GM12875 (cell line): ENCODE results near the gene DNAH5.

ENCODE experiments used
- H3K4me3 ChIP-seq: one replicate; pipeline ENCODE4 v1.5.1; 2011; ENCODE audit warnings: low read depth, low read length, control low read depth
- CTCF ChIP-seq: IDR thresholded peaks from 2 replicates; pipeline ENCODE4 v1.5.1; 2011; ENCODE audit warnings: low read depth, mild to moderate bottlenecking, control low read depth, inconsistent platforms, low read length, moderate library complexity, borderline replicate concordance; ENCODE audit not compliant: insufficient read depth

DNAH5 gene, protein sequence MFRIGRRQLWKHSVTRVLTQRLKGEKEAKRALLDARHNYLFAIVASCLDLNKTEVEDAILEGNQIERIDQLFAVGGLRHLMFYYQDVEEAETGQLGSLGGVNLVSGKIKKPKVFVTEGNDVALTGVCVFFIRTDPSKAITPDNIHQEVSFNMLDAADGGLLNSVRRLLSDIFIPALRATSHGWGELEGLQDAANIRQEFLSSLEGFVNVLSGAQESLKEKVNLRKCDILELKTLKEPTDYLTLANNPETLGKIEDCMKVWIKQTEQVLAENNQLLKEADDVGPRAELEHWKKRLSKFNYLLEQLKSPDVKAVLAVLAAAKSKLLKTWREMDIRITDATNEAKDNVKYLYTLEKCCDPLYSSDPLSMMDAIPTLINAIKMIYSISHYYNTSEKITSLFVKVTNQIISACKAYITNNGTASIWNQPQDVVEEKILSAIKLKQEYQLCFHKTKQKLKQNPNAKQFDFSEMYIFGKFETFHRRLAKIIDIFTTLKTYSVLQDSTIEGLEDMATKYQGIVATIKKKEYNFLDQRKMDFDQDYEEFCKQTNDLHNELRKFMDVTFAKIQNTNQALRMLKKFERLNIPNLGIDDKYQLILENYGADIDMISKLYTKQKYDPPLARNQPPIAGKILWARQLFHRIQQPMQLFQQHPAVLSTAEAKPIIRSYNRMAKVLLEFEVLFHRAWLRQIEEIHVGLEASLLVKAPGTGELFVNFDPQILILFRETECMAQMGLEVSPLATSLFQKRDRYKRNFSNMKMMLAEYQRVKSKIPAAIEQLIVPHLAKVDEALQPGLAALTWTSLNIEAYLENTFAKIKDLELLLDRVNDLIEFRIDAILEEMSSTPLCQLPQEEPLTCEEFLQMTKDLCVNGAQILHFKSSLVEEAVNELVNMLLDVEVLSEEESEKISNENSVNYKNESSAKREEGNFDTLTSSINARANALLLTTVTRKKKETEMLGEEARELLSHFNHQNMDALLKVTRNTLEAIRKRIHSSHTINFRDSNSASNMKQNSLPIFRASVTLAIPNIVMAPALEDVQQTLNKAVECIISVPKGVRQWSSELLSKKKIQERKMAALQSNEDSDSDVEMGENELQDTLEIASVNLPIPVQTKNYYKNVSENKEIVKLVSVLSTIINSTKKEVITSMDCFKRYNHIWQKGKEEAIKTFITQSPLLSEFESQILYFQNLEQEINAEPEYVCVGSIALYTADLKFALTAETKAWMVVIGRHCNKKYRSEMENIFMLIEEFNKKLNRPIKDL (N-terminal part only)

GRCh38 chr5:13944560-13945199 is at the start of gene DNAH5:
Gene DNAH5 (minus strand): TSS chr5:13944688. CDS start chr5:13944438, 250 bp downstream.
- no peak within 1 kb of the TSS for H3K4me3 ChIP-seq
- no peak for TF ChIP-seq CTCF

GRCh38 chr5:13993926-13994325 is 49.4 kb upstream of the DNAH5 start:
- no peak overlapping the region for H3K4me3 ChIP-seq
- TF ChIP-seq CTCF, result no peak

DNA sequence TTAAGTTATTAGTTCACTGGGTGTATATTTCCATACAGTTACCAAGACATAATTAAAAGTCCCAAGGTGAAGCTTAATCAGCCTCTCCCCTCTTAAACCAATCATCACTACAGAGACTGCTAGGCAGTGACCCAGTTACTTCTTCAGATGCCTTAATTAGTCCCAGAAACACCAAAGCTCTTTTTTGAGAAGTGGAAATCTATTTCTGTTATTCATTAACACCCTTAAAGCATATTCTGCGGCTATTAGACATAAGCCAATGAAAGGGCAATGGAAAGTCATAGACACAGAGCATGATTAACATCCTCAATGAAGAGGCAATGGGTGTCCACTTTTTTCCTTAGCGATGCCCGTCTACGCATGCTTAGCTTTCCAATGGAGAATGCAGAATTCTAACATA is 48.3 kb upstream of the DNAH5 start:
- no peak for TF ChIP-seq CTCF
- no peak overlapping the region for H3K4me3 ChIP-seq

DNA sequence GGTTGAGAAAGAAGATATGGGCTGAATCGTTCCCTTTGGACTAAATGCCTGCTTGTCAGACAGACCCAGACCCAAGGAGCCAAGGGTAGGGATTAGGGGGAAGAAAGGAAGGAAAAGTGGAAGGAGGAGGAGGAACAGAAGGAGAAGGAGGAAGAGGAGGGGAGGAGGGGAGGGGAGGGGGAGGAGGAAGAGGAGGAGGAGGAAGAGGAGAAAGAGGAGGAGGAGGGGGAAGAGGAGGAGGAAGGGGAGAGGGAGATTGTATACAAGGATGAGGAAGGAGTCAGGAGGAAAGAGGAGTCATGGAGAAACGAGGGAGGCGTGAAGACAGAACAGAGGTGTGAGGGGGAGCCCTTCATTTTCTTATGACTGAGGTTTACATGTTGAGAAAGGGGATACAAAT is 46.9 kb upstream of the DNAH5 start:
- no peak for TF ChIP-seq CTCF
- no peak overlapping the region for H3K4me3 ChIP-seq

DNA sequence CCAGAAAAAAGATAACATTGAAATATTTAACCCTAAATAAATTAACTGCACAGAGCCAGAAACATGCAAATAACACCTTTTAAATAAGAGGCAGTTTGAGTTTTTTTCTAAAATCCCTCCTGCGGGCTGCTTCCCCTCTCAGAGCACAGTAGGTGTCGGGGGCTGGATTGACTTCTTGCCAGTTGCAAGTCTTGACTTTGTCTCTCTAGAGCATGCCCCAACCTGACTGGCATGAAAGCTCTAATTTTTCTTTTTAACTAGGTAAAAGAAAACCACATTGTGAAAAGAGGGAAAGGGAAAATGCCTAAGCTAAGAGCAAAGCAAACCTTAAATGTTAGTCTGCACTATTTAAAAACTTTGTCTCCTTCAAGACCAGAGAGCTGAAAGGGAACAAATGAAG is 46.4 kb upstream of the DNAH5 start:
- no peak for TF ChIP-seq CTCF
- H3K4me3 ChIP-seq, result no peak overlapping the region

DNA sequence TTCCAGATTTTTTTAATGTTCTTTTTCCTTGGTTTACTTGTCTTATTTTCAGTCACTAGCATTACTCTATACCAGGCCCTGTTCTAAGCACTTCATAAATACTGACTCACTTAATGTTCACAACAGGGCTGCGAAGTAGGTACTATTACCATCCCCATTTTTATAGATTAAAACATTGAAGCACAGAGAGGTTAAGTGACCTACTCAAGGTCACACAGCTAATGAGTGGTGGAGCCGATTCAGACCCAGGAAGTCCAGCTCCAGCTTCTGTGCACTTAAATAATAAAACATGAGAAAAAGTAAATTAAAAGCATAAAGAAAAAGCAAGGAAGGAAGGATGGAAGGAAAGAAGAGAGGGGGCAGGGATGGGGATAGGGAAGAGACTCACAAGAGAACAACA is 45.3 kb upstream of the DNAH5 start:
- no peak for TF ChIP-seq CTCF
- H3K4me3 ChIP-seq, result no peak overlapping the region
